M059J (cell line): ENCODE results near the gene RIMS3. TPM values are rescaled to one million over a fixed set of nuclear protein-coding genes. Genes with fewer than 3 reads are reported as not detected.

Experiments
- DNase-seq: peaks from one replicate; pipeline ENCODE4 v3.0.0-alpha.2; 2012; ENCODE audit warnings: low read depth
- total RNA-seq: library from RNA; depleted of rRNA; stranded (reverse); fragments of >200 nt; shearing (Covaris generic); gene quantifications from 2 replicates; pipeline ENCODE4 v1.2.3, GENCODE V29; 2014; rRNA removed

The RIMS3 gene
- total RNA-seq, 1 experiment from 2014 or later, result 1.6 TPM

DNA sequence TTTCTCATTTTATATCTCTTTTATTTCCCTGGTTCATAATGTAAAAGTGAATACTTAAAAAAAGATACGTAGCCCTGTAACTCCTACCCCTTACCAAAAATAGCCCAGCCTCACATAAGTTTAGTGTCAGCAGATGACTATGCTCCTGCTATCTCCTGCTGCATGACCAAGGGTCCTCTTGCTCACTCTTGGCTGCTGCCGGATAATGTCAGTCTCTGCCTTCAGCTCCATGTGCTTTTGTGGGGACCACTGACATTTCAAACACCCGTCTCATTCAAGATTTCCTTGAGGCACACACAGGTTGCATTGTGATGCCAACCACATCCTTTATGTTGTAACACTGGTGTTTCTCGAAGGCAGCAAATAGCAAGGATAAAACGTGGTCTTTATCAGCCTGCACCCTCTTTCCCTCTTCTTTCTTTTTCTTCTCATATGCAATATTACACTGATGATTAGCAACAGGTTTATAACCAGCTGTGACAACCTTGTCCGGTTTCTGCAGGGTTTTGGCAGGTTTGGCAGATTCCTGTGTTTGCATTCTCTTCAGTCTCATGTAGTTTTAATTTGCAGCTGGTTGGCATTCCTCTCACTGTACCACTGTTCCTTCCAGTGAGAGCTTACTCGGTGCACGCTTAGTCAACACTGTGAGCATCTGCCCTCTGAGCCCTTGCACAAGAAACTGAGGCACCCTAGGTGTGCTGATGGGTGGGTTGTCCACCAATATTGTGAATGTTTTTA is 71.9 kb downstream of the RIMS3 start:
- no peak for DNase-seq

DNA sequence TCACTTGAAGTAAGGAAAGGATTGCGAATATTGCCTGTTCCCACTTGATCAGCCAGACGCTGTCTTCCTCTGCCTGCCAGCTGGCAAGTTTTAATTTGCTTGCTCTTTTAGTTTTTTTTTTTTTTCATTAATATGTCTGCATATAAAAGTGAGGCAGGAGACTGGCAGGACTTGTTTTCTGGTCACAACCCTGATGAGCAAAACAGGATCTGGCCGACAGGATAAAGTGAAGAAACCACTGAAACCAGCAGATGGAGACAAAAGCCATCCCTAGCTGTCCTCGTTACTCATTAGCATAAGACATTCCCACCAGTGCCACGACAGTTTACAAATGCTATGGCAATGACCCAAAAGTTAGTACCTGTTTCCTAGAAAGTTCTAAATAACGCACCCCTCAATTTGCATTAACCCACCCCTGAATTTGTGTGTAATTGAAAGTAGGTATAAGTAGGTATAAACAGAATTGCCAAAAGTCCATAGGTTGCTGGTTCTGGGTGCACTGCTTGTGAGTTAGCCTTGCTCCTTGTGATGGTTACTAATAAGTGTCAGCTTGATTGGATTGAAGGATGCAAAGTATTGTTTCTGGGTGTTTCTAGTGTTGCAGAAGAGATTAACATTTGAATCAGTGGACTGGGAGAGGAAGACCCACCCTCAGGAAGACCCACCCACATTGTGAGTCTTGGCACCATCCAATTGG is 73.2 kb downstream of the RIMS3 start:
- peak; percentile 53 for DNase-seq

DNA sequence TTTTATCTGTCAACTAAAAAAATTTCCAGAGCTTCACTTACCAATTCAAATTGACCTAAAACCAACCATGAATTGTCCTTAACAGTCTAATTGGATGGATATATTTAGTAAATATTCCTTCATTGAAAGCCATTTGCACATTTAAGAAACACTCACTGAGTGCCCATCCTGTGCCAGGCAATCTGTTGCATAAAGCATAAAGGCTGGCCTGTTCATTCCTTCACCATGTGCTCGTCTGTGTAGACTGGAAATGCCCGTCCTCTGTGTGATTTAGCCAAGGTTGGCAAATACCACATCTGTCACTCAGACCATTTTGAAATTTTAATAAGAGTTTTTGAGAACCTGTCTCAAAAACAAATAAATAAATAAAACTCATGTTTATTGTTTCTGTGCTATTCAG is 76.9 kb downstream of the RIMS3 start:
- no peak for DNase-seq

DNA sequence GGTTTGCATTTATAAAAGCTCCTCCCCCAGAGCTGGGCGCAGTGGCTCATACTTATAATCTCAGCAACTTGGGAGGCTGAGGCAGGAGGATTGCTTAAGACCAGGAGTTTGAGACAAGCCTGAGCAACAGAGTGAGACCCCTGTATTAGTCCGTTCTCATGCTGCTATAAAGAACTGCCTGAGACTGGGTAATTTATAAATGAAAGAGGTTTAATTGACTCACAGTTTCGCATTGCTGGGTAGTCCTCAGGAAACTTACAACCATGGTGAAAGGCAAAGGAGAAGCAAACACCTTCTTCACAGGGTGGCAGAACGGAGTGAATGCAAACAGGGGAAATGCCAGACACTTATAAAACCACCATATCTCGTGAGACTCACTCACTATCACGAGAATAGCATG is 81.5 kb downstream of the RIMS3 start:
- DNase-seq, result no peak

DNA sequence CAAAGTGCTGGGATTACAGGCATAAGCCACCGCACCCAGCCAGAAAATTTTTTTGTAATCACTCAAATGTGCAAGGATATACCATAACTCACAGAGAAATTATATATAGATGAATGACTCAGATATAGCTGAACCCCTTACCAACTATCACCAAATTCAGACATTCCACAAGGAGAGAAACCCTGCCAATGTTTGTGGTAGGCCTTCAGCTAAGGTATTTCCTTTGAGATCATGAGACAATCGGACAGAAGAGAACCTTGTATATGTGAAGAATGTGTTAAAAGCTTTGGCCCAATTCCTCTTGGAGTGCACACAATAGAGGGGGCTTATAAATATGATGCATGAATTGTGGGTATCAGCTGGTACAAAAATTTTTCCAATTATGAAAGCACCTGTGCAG is 83.4 kb downstream of the RIMS3 start:
- DNase-seq, result no peak

DNA sequence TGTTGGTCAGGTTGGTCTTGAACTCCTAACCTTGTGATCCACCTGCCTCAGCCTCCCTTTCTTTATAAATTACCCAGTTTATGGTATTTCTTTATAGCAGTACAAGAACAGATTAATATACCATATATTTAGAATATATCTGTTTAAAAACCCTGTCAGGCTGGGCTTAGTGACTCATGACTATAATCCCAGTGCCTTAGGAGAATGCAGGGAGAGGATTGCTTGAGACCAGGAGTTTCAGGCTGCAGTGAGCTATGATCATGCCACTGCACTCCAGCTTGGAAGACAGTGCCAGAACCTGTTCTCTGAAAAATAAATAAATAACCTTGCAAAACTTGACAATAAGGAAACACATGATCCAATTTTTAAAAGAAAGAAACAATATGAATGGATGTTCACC is 90.1 kb downstream of the RIMS3 start:
- DNase-seq, result no peak

DNA sequence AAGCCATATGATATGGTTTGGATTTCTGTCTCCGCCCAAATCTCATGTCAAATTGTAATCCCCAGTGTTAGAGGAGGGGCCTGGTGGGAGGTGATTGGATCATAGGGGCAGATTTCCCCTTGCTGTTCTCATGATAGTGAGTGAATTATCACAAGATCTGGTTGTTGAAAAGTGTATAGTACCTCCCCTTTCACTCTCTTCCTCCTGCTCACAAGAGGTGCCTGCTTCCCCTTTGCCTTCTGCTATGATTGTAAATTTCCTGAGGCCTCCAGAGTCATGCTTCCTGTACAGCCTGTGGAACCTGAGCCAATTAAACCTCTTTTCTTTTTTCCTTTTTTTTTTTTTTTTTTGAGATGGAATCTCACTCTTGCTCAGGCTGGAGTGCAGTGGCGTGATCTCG is 90.7 kb downstream of the RIMS3 start:
- DNase-seq, result peak; percentile 42

Other genes with a start within 250 kb of the RIMS3 start
- 2.2 and 2.5 TPM in 2 replicates for gene ZFP69B, start 215.2 kb downstream of the RIMS3 start, total RNA-seq
- 3.6 and 4.4 TPM in 2 replicates for gene ZFP69, start 188.4 kb downstream of the RIMS3 start, total RNA-seq
- 13.8 and 15.9 TPM in 2 replicates for gene EXO5, start 156.9 kb downstream of the RIMS3 start, total RNA-seq
- 6.6 and 7.4 TPM in 2 replicates for gene ZNF684, start 134.0 kb downstream of the RIMS3 start, total RNA-seq
- 24.9 and 38.1 TPM in 2 replicates for gene NFYC, start 26.0 kb upstream of the RIMS3 start, total RNA-seq
- gene KCNQ4, start 118.1 kb upstream of the RIMS3 start, total RNA-seq, result 0.05 TPM in 1 of 2 replicates, not detected in the other
- 3.5 and 8.3 TPM in 2 replicates for gene CITED4, start 196.7 kb upstream of the RIMS3 start, total RNA-seq